Neural cell (in vitro differentiated cells): ENCODE results near the gene XPNPEP3. TPM values are rescaled to one million over a fixed set of nuclear protein-coding genes. Genes with fewer than 3 reads are reported as not detected.

Source experiments
- H2AFZ ChIP-seq: fragments of 200-600, 300-800 bp; sonication (generic), shearing (Covaris generic); 2 replicates; pipeline ENCODE4 v1.6.0; 2014; ENCODE audit warnings: low read depth, mild to moderate bottlenecking, antibody characterized with exemption, low read length, moderate library complexity
- H3F3A ChIP-seq: fragments of 200-600 bp; shearing (Covaris generic); 2 replicates; pipeline ENCODE4 v1.6.1; 2016; ENCODE audit warnings: mild to moderate bottlenecking, moderate library complexity, mixed read lengths, antibody characterized with exemption, low read length; ENCODE audit not compliant: insufficient read depth, poor library complexity, severe bottlenecking
- H3K27ac ChIP-seq: fragments of 200-600, 300-800 bp; sonication (generic), shearing (Covaris generic); 2 replicates; pipeline ENCODE4 v1.5.1; 2014; ENCODE audit warnings: mild to moderate bottlenecking, low read length, moderate library complexity
- H3K27me3 ChIP-seq: fragments of 300-800, 200-600 bp; sonication (generic), shearing (Covaris generic); 2 replicates; pipeline ENCODE4 v1.6.0; 2014; ENCODE audit warnings: mild to moderate bottlenecking, low read depth, low read length, moderate library complexity; ENCODE audit not compliant: insufficient read depth
- H3K36me3 ChIP-seq: fragments of 300-800, 200-600 bp; sonication (generic), shearing (Covaris generic); 2 replicates; pipeline ENCODE4 v1.5.1; 2014; ENCODE audit warnings: mild to moderate bottlenecking, antibody characterized with exemption, low read length, moderate library complexity; ENCODE audit not compliant: insufficient read depth
- H3K4me2 ChIP-seq: fragments of 300-800, 200-600 bp; sonication (generic), shearing (Covaris generic); 2 replicates; pipeline ENCODE4 v1.6.0; 2014; ENCODE audit warnings: mild to moderate bottlenecking, low read length
- H3K4me3 ChIP-seq: fragments of 300-800, 200-600 bp; sonication (generic), shearing (Covaris generic); 2 replicates; pipeline ENCODE4 v1.5.1; 2014; ENCODE audit warnings: mild to moderate bottlenecking, low read length, moderate library complexity
- H3K79me2 ChIP-seq: fragments of 200-600 bp; shearing (Covaris generic); replicated peaks from 2 replicates; pipeline ENCODE4 v1.6.0; 2014; ENCODE audit warnings: mild to moderate bottlenecking, low read length, moderate library complexity; ENCODE audit not compliant: insufficient read depth
- H3K9ac ChIP-seq: fragments of 300-800, 200-600 bp; sonication (generic), shearing (Covaris generic); 2 replicates; pipeline ENCODE4 v1.6.1; 2016; ENCODE audit warnings: mild to moderate bottlenecking, low read length, mixed read lengths
- H3K9me2 ChIP-seq: fragments of 200-600 bp; shearing (Covaris generic); 2 replicates; pipeline ENCODE4 v1.6.1; 2016; ENCODE audit warnings: mild to moderate bottlenecking, low read length, mixed read lengths; ENCODE audit not compliant: insufficient read depth
- H3K9me3 ChIP-seq: fragments of 200-600, 300-800 bp; sonication (generic), shearing (Covaris generic); 2 replicates; pipeline ENCODE4 v1.6.1; 2016; ENCODE audit warnings: mild to moderate bottlenecking, mixed run types, low read length, moderate library complexity, mixed read lengths
- H4K20me1 ChIP-seq: fragments of 200-600 bp; shearing (Covaris generic); 2 replicates; pipeline ENCODE4 v1.6.1; 2016; ENCODE audit warnings: mild to moderate bottlenecking, mixed run types; ENCODE audit not compliant: insufficient read depth
- CTCF ChIP-seq: fragments of 450-650 bp; IDR thresholded peaks from 2 replicates; pipeline ENCODE4 v1.5.1; 2014; ENCODE audit warnings: antibody characterized with exemption, mild to moderate bottlenecking, moderate library complexity; ENCODE audit not compliant: poor library complexity, severe bottlenecking
- EP300 ChIP-seq: fragments of 450-650 bp; conservative IDR thresholded peaks from 2 replicates; pipeline ENCODE4 v1.6.1; 2014; ENCODE audit warnings: antibody characterized with exemption, mild to moderate bottlenecking, moderate library complexity; ENCODE audit not compliant: poor library complexity, severe bottlenecking
- EZH2 ChIP-seq: fragments of 200-600, 300-800 bp; shearing (Covaris generic), sonication (generic); IDR thresholded peaks from 2 replicates; pipeline ENCODE4 v1.6.1; 2014; ENCODE audit warnings: antibody characterized with exemption, low read length, borderline replicate concordance, mild to moderate bottlenecking; ENCODE audit not compliant: insufficient read depth, poor library complexity, severe bottlenecking
- MXI1 ChIP-seq: fragments of 450-650 bp; conservative IDR thresholded peaks from 2 replicates; pipeline ENCODE4 v1.6.1; 2014; ENCODE audit warnings: antibody characterized with exemption, mild to moderate bottlenecking; ENCODE audit not compliant: poor library complexity, severe bottlenecking
- POLR2AphosphoS5 ChIP-seq: IDR thresholded peaks from 2 replicates; pipeline ENCODE4 v1.6.1; 2012
- RAD21 ChIP-seq: fragments of 450-650 bp; conservative IDR thresholded peaks from 2 replicates; pipeline ENCODE4 v1.6.1; 2014; ENCODE audit warnings: antibody characterized with exemption, mild to moderate bottlenecking, moderate library complexity
- SMC3 ChIP-seq: fragments of 450-650 bp; conservative IDR thresholded peaks from 2 replicates; pipeline ENCODE4 v1.6.1; 2014; ENCODE audit warnings: antibody characterized with exemption, mild to moderate bottlenecking, moderate library complexity; ENCODE audit not compliant: poor library complexity
- TAF1 ChIP-seq: IDR thresholded peaks from 2 replicates; pipeline ENCODE4 v1.6.1; 2012; ENCODE audit warnings: low read depth
- polyA plus RNA-seq: library from polyadenylated mRNA; depleted of rRNA; stranded (reverse); fragments of >200 nt; gene quantifications from 2 replicates; pipeline ENCODE4 v1.2.3, GENCODE V29; 2014
- TF ChIP-seq, protein P1 (sequence below): IDR thresholded peaks from 2 replicates; pipeline ENCODE4 v1.6.1; 2012; ENCODE audit warnings: borderline replicate concordance

XPNPEP3 gene
- polyA plus RNA-seq, 1 donor from 2014 or later = 5.2 TPM

DNA sequence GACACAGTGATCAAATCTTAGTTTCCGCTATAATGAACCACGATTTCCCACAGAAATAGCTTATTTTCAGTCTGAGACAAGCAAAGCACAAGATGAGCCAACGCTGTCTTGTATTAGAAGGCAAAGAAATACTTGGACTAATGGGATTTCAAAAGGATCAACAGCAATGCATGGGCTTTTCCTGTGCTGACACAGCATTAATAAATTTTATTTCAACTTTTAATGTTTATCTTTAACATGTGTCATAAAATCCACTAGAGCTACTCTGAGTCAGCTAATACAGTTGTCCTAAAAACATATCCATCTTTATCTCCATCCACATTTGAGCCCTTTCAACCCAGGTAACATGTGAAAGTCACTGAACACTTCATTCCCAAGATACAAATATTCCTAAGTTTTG lies 22.3 kb upstream of the XPNPEP3 start:
- Histone ChIP-seq H3K27me3 (no peaks in the 10 kb centered on the region), H3K4me3 (no peak overlapping the region), H3K9me2 (no peaks in the 10 kb centered on the region), H3K9ac (no peak overlapping the region), H3F3A (no peaks in the 10 kb centered on the region), H2AFZ (no peak overlapping the region), H4K20me1 (no peaks in the 10 kb centered on the region), H3K9me3 (no peaks in the 10 kb centered on the region), H3K36me3 (peaks cover 5% of the 10 kb centered on the region), H3K79me2 (no peaks in the 10 kb centered on the region), H3K4me2 (no peak overlapping the region), H3K27ac (no peak overlapping the region)
- no peak for TF ChIP-seq SMC3
- TF ChIP-seq CTCF = no peak
- TF ChIP-seq, protein P1, sequence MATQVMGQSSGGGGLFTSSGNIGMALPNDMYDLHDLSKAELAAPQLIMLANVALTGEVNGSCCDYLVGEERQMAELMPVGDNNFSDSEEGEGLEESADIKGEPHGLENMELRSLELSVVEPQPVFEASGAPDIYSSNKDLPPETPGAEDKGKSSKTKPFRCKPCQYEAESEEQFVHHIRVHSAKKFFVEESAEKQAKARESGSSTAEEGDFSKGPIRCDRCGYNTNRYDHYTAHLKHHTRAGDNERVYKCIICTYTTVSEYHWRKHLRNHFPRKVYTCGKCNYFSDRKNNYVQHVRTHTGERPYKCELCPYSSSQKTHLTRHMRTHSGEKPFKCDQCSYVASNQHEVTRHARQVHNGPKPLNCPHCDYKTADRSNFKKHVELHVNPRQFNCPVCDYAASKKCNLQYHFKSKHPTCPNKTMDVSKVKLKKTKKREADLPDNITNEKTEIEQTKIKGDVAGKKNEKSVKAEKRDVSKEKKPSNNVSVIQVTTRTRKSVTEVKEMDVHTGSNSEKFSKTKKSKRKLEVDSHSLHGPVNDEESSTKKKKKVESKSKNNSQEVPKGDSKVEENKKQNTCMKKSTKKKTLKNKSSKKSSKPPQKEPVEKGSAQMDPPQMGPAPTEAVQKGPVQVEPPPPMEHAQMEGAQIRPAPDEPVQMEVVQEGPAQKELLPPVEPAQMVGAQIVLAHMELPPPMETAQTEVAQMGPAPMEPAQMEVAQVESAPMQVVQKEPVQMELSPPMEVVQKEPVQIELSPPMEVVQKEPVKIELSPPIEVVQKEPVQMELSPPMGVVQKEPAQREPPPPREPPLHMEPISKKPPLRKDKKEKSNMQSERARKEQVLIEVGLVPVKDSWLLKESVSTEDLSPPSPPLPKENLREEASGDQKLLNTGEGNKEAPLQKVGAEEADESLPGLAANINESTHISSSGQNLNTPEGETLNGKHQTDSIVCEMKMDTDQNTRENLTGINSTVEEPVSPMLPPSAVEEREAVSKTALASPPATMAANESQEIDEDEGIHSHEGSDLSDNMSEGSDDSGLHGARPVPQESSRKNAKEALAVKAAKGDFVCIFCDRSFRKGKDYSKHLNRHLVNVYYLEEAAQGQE = no peak
- TF ChIP-seq TAF1 = no peak
- TF ChIP-seq EZH2 = no peak
- TF ChIP-seq MXI1 = no peak
- no peak for TF ChIP-seq RAD21
- TF ChIP-seq POLR2AphosphoS5 = no peak
- TF ChIP-seq EP300 = no peak

- Histone ChIP-seq H3K79me2 (peaks cover 5% of the 10 kb centered on the region), H3F3A (no peaks in the 10 kb centered on the region), H3K4me2 (no peak overlapping the region), H3K9ac (no peak overlapping the region), H2AFZ (no peak overlapping the region), H3K27me3 (no peaks in the 10 kb centered on the region), H4K20me1 (no peaks in the 10 kb centered on the region), H3K4me3 (no peak overlapping the region), H3K36me3 (no peaks in the 10 kb centered on the region), H3K9me2 (no peaks in the 10 kb centered on the region), H3K27ac (no peak overlapping the region), H3K9me3 (no peaks in the 10 kb centered on the region)
- TF ChIP-seq MXI1 (no peak), CTCF (no peak), EP300 (no peak), TAF1 (no peak), EZH2 (no peak), SMC3 (no peak)
These were observed 18.5 kb upstream of the XPNPEP3 start for GRCh38 chr22:40838486-40838885.
